ENCODE measurements around the gene KCNN2.
A peak's percentile ranks its signal among the peaks of the same experiment; 100 is the strongest.

KCNN2 gene

GRCh38 chr5:114361724-114362196 is at the start of gene KCNN2:
Gene KCNN2, plus strand, starts transcription at chr5:114362070. Its CDS starts 70 bp downstream, at chr5:114362140.
- peak; percentile 86 for DNase-seq

GRCh38 chr5:114312658-114313057 is 49.2 kb upstream of the KCNN2 start:
- DNase-seq, result no peak

GRCh38 chr5:114314061-114314460 is 47.8 kb upstream of the KCNN2 start:
- no peak for DNase-seq

GRCh38 chr5:114316167-114316566 is 45.7 kb upstream of the KCNN2 start:
- no peak for DNase-seq

GRCh38 chr5:114317751-114318150 is 44.1 kb upstream of the KCNN2 start:
- DNase-seq, result no peak

- no peak for DNase-seq
Measured at GRCh38 chr5:114319236-114319635, 42.6 kb upstream of the KCNN2 start.

GRCh38 chr5:114319821-114320220 is 42.0 kb upstream of the KCNN2 start:
- DNase-seq, result no peak

- DNase-seq, result no peak
Measured at GRCh38 chr5:114324282-114324681, 37.6 kb upstream of the KCNN2 start.

- DNase-seq, result no peak
Measured at GRCh38 chr5:114325541-114325940, 36.3 kb upstream of the KCNN2 start.

GRCh38 chr5:114327474-114327873 is 34.4 kb upstream of the KCNN2 start:
- no peak for DNase-seq

GRCh38 chr5:114327987-114328386 is 33.9 kb upstream of the KCNN2 start:
- DNase-seq, result no peak

- DNase-seq, result no peak
Measured at GRCh38 chr5:114330916-114331531, 30.8 kb upstream of the KCNN2 start.

- DNase-seq, result no peak
Measured at GRCh38 chr5:114332493-114332892, 29.4 kb upstream of the KCNN2 start.

GRCh38 chr5:114332925-114333324 is 28.9 kb upstream of the KCNN2 start:
- no peak for DNase-seq

- DNase-seq, result no peak
Measured at GRCh38 chr5:114335391-114335790, 26.5 kb upstream of the KCNN2 start.

GRCh38 chr5:114339108-114339507 is 22.8 kb upstream of the KCNN2 start:
- no peak for DNase-seq

GRCh38 chr5:114346181-114346580 is 15.7 kb upstream of the KCNN2 start:
- no peak for DNase-seq

- DNase-seq, result no peak
Measured at GRCh38 chr5:114355086-114355830, 6.6 kb upstream of the KCNN2 start.

GRCh38 chr5:114358329-114358728 is 3.5 kb upstream of the KCNN2 start:
- no peak for DNase-seq

GRCh38 chr5:114360357-114360756 is 1.5 kb upstream of the KCNN2 start:
- DNase-seq, result no peak

GRCh38 chr5:114360816-114361723 is 800 bp upstream of the KCNN2 start:
- peak; percentile 27 for DNase-seq

- no peak for DNase-seq
Measured at GRCh38 chr5:114362197-114362976, 517 bp downstream of the KCNN2 start.

Data from amniotic stem cell (primary cell).